CD4-positive, alpha-beta memory T cell (primary cell): Measurements from ENCODE around the gene GORAB. TPM values are rescaled to one million over a fixed set of nuclear protein-coding genes. Genes with fewer than 3 reads are reported as not detected.
A peak's percentile ranks its signal among the peaks of the same experiment; 100 is the strongest.

Experiments
- CTCF ChIA-PET: fragments of 350-600 bp; sonication (Branson Sonifier 250); formaldehyde crosslinking; loops from one replicate; lab custom pipeline; 2021; ENCODE audit warnings: inconsistent platforms; ENCODE audit not compliant: partially characterized antibody; lab: Charles Lee
- POLR2A ChIA-PET: fragments of 350-600 bp; sonication (Branson Sonifier 250); formaldehyde crosslinking; loops from one replicate; lab custom pipeline; 2021; ENCODE audit not compliant: partially characterized antibody; lab: Charles Lee
- DNase-seq, 5 donors: peaks; one replicate each; pipeline versions ENCODE4 v3.0.0 to v3.0.0-alpha.2; 2020 to 2022; ENCODE audit warnings: mixed read lengths in 1 of 5
- H3K27ac ChIP-seq: one replicate; pipeline ENCODE4 v1.7.0; 2013; ENCODE audit warnings: low read depth, low read length
- H3K27me3 ChIP-seq: 2 replicates; pipeline ENCODE4 v1.7.0; 2013; ENCODE audit warnings: mild to moderate bottlenecking, low read length, moderate library complexity; ENCODE audit not compliant: insufficient read depth
- H3K36me3 ChIP-seq: 2 replicates; pipeline ENCODE4 v1.7.0; 2013; ENCODE audit warnings: mild to moderate bottlenecking, low read length, moderate library complexity; ENCODE audit not compliant: insufficient read depth
- H3K4me1 ChIP-seq: 2 replicates; pipeline ENCODE4 v1.7.0; 2013; ENCODE audit warnings: mild to moderate bottlenecking, low read length, moderate library complexity; ENCODE audit not compliant: insufficient read depth
- H3K4me3 ChIP-seq, 2 donors: one replicate each; pipeline ENCODE4 v1.7.0; 2013; ENCODE audit warnings: low read length in 2 of 2, mild to moderate bottlenecking in 1 of 2
- H3K9me3 ChIP-seq, 2 donors: one replicate each; pipeline ENCODE4 v1.7.0; 2013; ENCODE audit warnings: low read length in 2 of 2, control low read depth in 1 of 2; ENCODE audit not compliant: control insufficient read depth in 1 of 2
- H3K27ac Mint-ChIP-seq, 7 donors: one replicate each; pipeline ENCODE4 v1.8.0; 2020 to 2021; ENCODE audit warnings: mixed read lengths in 7 of 7, mild to moderate bottlenecking in 6 of 7, inconsistent platforms in 3 of 7, moderate library complexity in 3 of 7
- H3K27me3 Mint-ChIP-seq, 2 donors: one replicate each; pipeline ENCODE4 v1.8.0; 2020 to 2021; ENCODE audit warnings: mixed read lengths in 2 of 2
- H3K36me3 Mint-ChIP-seq, 2 donors: one replicate each; pipeline ENCODE4 v1.8.0; 2020 to 2021; ENCODE audit warnings: mixed read lengths in 2 of 2, inconsistent platforms in 1 of 2, mild to moderate bottlenecking in 1 of 2
- H3K4me1 Mint-ChIP-seq, 4 donors: one replicate each; pipeline ENCODE4 v1.8.0; 2020 to 2021; ENCODE audit warnings: mixed read lengths in 4 of 4, mild to moderate bottlenecking in 1 of 4
- H3K4me3 Mint-ChIP-seq, 8 donors: one replicate each; pipeline ENCODE4 v1.8.0; 2020 to 2021; ENCODE audit warnings: mixed read lengths in 8 of 8, mild to moderate bottlenecking in 7 of 8, moderate library complexity in 6 of 8, inconsistent platforms in 3 of 8
- H3K9me3 Mint-ChIP-seq, 8 donors: one replicate each; pipeline ENCODE4 v1.8.0; 2020 to 2021; ENCODE audit warnings: mixed read lengths in 8 of 8, mild to moderate bottlenecking in 5 of 8, inconsistent platforms in 3 of 8, moderate library complexity in 1 of 8
- intact Hi-C: fragments of 100-400 bp; cut with micrococcal nuclease; formaldehyde crosslinking; loops from one replicate; pipeline ENCODE4 v1.15.1; 2023
- polyA plus RNA-seq, 2 donors: library from polyadenylated mRNA; unstranded; fragments of 300-500 nt; fragmentation: Illumina TruSeq; gene quantifications; one replicate each; pipeline ENCODE4 v1.2.3, GENCODE V29; 2021
- total RNA-seq, 2 experiments: library from RNA; stranded (reverse); gene quantifications; one replicate each; pipeline ENCODE4 v1.2.3, GENCODE V29; 2021

Gene GORAB
- total and polyA plus RNA-seq, 4 experiments from 2014 or later: 2.5 to 24.1 (median 11.7) TPM

DNA sequence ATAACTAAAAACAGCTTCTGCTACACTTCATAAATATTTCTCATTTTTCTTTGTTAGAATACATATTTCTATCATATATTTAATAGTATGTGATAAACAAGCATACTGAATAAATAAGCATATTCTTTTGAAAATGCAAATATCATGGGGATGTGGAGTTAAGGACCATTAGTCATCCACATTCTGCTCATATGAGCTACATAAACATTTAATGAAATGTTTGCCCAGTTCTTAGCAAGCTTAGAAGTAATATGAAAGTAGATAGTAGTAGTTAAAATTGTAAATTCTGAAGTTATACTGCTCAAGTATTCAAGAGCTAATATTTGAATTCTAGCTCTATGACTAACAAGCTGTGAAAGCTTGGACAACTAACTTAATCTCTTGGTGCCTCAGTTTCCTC, 10.1 kb upstream of the GORAB start:
- Mint-ChIP-seq H3K27me3 (peaks cover 16 to 26% of the 10 kb centered on the region in 2 donors), H3K9me3 (peaks cover 0 to 2% (median 0%) of the 10 kb centered on the region in 8 donors), H3K36me3 (no peaks in the 10 kb centered on the region), H3K4me1 (no peaks in the 10 kb centered on the region), H3K27ac (no peak overlapping the region), H3K4me3 (no peak overlapping the region)
- Histone ChIP-seq H3K9me3 (no peaks in the 10 kb centered on the region), H3K27ac (no peak overlapping the region), H3K4me1 (no peaks in the 10 kb centered on the region), H3K27me3 (no peaks in the 10 kb centered on the region), H3K4me3 (no peak overlapping the region), H3K36me3 (no peaks in the 10 kb centered on the region)
- DNase-seq: no peak
- CTCF ChIA-PET: no interaction called here
- POLR2A ChIA-PET: interaction anchor here (1.1 kb wide), 1 partner anchor 10 kb away, joined by 3 read pairs; no protein-coding TSS in a partner anchor
- intact Hi-C loops: no loop called here

DNA sequence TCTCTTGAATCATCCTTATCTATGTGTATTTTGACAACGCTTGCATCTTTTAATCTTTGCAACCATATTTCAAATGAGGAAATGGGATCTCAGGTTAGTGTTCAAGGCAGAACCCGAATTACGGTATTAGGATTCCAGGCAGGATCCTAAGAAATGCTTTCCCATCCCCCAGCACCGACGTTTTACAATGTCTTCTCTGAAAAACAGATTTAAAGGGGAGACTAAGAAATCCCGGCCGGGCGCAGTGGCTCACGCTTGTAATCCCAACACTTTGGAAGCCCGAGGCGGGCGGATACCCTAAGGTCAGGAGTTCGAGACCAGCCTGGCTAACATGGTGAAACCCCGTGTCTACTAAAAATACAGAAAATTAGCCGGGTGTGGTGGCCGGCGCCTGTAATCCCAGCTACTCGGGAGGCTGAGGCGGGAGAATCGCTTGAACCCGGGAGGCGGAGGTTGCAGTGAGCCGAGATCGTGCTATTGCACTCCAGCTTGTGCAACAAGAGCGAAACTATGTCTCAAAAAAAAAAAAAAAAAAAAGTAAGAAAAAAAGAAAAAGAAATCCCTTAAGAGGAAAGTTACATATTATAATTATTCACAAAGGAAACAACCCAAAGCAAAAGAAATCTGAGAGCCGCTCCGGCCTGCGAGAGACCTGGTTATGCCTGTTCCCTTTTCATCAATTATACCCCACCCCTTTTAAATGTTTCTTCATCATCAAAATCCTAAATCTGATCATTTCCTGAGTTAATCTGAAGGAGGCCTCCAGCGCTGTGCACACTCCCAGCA, 801 bp upstream of the GORAB start:
- ChIA-PET CTCF (interaction anchor here (1.2 to 2.2 kb wide), 3 partner anchors 11 to 783 kb away, joined by 3 to 6 read pairs (median 4); partner anchors contain the start of genes FMO4 and KIFAP3), POLR2A (interaction anchor here (0.6 to 1.8 kb wide), 7 partner anchors 9 to 640 kb away, joined by 3 to 9 read pairs (median 3); partner anchors contain the start of gene SCYL3)
- peaks cover 27% of the 10 kb centered on the region for H3K4me1 ChIP-seq
- Mint-ChIP-seq H3K27ac (peak overlapping the region in 3 of 7 donors; percentile 44 to 75 (median 51)), H3K36me3 (peaks cover 0 to under 1% of the 10 kb centered on the region in 2 donors), H3K4me3 (no peak overlapping the region), H3K4me1 (peaks cover 7 to 17% (median 10%) of the 10 kb centered on the region in 4 donors), H3K9me3 (no peaks in the 10 kb centered on the region), H3K27me3 (no peaks in the 10 kb centered on the region)
- intact Hi-C loops: loop anchor here (5.0 to 10.0 kb wide), 3 partner anchors 459 to 1654 kb away; partner anchors contain the start of genes FMO4 and KIFAP3
- no peaks in the 10 kb centered on the region for H3K36me3 ChIP-seq
- H3K27me3 ChIP-seq: no peaks in the 10 kb centered on the region
- peak overlapping the region; percentile 87 to 90 for H3K4me3 ChIP-seq
- peak overlapping the region; percentile 92 for H3K27ac ChIP-seq
- H3K9me3 ChIP-seq: no peaks in the 10 kb centered on the region
- peak in 1 of 5 donors; percentile 36 for DNase-seq

DNA sequence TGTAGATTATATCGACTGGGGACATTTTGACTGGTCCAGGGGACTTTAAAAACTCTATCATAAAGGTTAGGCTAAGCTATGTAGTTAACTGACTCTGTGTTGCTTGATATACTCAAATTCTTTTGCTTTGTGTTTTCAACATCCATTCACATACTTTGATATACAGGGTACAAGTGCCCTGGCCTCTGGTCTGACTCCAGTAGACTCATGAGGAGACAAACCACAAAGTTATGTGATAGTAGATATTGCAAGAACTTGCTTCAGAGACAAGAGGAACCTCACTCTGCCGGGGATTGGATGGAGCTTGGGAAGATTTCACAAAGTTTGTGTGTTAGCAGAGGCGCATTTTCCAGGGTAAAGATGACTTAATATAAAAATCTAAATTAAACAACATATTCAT, 1.3 kb downstream of the GORAB start:
- POLR2A ChIA-PET: no interaction called here
- CTCF ChIA-PET: no interaction called here
- peaks cover 27% of the 10 kb centered on the region for H3K4me1 ChIP-seq
- no peaks in the 10 kb centered on the region for H3K27me3 ChIP-seq
- no peaks in the 10 kb centered on the region for H3K9me3 ChIP-seq
- no peak for DNase-seq
- Mint-ChIP-seq H3K36me3 (peaks cover 2 to 11% of the 10 kb centered on the region in 2 donors), H3K27me3 (no peaks in the 10 kb centered on the region), H3K4me1 (peaks cover 11 to 22% (median 13%) of the 10 kb centered on the region in 4 donors), H3K4me3 (no peak overlapping the region), H3K9me3 (no peaks in the 10 kb centered on the region), H3K27ac (no peak overlapping the region)
- intact Hi-C loops: loop anchor here (5.0 to 10.0 kb wide), 3 partner anchors 461 to 1652 kb away; partner anchors contain the start of genes FMO4 and KIFAP3
- peak overlapping the region; percentile 87 to 90 for H3K4me3 ChIP-seq
- H3K27ac ChIP-seq: peak overlapping the region; percentile 92
- H3K36me3 ChIP-seq: no peaks in the 10 kb centered on the region

DNA sequence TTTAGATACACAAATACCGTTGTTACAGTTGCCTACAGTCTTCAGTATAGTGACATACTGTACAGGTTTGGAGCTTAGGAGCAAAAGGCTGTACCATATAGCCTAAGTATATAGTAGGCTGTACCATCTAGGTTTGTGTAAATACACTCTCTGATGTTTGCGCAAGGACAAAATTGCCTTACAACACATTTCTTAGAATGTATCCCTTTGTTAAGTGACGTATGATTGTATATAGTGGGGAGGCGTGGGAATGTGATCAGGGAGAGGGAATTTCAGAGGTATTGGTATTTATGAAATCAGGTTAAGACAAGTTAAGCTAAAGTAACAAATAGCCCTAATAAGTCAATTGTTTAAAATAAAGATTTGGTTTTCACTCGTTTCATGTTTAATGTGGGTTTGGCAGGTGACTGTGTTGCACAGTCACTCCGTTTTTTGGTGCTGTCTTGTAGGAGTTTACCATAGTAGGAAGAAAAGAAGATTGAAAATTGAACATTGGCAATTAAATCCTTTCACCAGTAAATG, 2.7 kb downstream of the GORAB start:
- peak overlapping the region in 2 of 7 donors; percentile 14 to 16 for H3K27ac Mint-ChIP-seq
- CTCF ChIA-PET: no interaction called here

DNA sequence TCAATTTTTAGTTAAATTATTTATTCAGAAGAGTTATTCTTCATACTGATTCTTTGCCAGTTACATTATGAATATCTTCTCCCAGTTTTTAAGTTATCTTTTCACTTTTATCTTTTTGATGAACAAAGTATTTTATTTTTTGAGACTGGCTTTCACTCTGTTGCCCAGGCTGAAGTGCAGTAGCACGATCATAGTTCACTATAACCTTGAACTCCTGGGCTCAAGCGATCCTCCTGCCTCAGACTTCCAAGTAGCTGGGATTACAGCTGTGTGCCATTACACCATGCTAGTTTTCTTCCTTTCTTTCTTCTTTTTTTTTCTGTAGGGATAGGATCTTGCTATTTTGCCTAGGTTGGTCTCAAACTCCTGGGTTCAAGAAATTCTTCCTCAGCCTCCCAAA, 3.5 kb downstream of the GORAB start:
- intact Hi-C loops: loop anchor here (10.0 kb wide), 1 partner anchor 1649 kb away; no protein-coding TSS in a partner anchor
- DNase-seq: no peak
- peaks cover 27% of the 10 kb centered on the region for H3K4me1 ChIP-seq
- POLR2A ChIA-PET: no interaction called here
- no peak overlapping the region for H3K4me3 Mint-ChIP-seq
- H3K27me3 Mint-ChIP-seq: no peaks in the 10 kb centered on the region
- no peak overlapping the region for H3K27ac ChIP-seq
- H3K4me1 Mint-ChIP-seq: peaks cover 6 to 24% (median 13%) of the 10 kb centered on the region in 4 donors
- CTCF ChIA-PET: no interaction called here
- peak overlapping the region in 1 of 7 donors; percentile 63 for H3K27ac Mint-ChIP-seq
- no peaks in the 10 kb centered on the region for H3K27me3 ChIP-seq
- peaks cover 23 to 29% of the 10 kb centered on the region in 2 donors for H3K36me3 Mint-ChIP-seq
- H3K4me3 ChIP-seq: no peak overlapping the region
- no peaks in the 10 kb centered on the region for H3K9me3 ChIP-seq
- H3K36me3 ChIP-seq: peaks cover 8% of the 10 kb centered on the region
- no peaks in the 10 kb centered on the region for H3K9me3 Mint-ChIP-seq

More for the DNA sequence above, 2.7 kb downstream of the GORAB start:
- Mint-ChIP-seq H3K27me3 (no peaks in the 10 kb centered on the region), H3K36me3 (peaks cover 15 to 23% of the 10 kb centered on the region in 2 donors), H3K9me3 (no peaks in the 10 kb centered on the region), H3K4me1 (peaks cover 11 to 22% (median 13%) of the 10 kb centered on the region in 4 donors), H3K4me3 (no peak overlapping the region)
- intact Hi-C loops: loop anchor here (5.0 to 10.0 kb wide), 3 partner anchors 462 to 1650 kb away; partner anchors contain the start of genes FMO4 and KIFAP3
- Histone ChIP-seq H3K27me3 (no peaks in the 10 kb centered on the region), H3K9me3 (no peaks in the 10 kb centered on the region), H3K36me3 (peaks cover 5% of the 10 kb centered on the region), H3K4me3 (no peak overlapping the region), H3K4me1 (peaks cover 27% of the 10 kb centered on the region), H3K27ac (no peak overlapping the region)
- DNase-seq: no peak
- POLR2A ChIA-PET: no interaction called here

DNA sequence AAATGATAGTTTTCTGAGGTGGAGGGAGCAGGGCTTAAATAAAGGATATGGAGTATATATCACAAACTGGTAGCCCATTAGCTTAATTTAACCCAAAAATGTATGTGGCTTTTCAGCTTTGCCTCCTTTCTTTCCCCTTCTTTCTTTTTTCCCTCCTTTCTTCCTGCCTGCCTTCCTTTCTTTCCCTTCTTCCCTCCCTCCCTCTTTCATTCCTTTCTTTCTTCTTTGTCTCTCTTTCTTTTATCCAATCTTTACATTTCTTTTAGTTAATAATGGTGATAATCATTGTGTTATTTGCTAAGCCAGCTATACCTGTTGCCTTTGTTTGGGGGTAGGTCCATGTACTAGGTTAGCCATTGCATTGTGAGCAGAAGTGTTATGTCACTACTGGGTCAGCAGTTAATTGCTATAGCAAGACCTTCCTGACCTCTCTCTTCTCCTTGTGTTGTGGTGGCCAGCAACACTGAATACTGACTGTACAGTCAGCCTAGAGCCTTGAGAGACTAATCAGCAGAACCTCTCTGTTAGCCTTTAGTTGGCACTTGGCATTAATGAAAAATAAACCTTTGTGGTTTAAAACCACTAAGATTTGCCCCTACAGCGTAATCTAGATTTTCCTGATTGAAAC, 5.1 kb downstream of the GORAB start:
- no peaks in the 10 kb centered on the region for H3K27me3 ChIP-seq
- H3K27ac ChIP-seq: no peak overlapping the region
- no peak overlapping the region for H3K4me3 ChIP-seq
- H3K9me3 ChIP-seq: no peaks in the 10 kb centered on the region
- peaks cover 33 to 42% of the 10 kb centered on the region in 2 donors for H3K36me3 Mint-ChIP-seq
- peaks cover 6 to 22% (median 13%) of the 10 kb centered on the region in 4 donors for H3K4me1 Mint-ChIP-seq
- H3K9me3 Mint-ChIP-seq: no peaks in the 10 kb centered on the region
- ChIA-PET CTCF (no interaction called here), POLR2A (no interaction called here)
- no peaks in the 10 kb centered on the region for H3K27me3 Mint-ChIP-seq
- intact Hi-C loops: loop anchor here (10.0 kb wide), 1 partner anchor 1648 kb away; no protein-coding TSS in a partner anchor
- peaks cover 12% of the 10 kb centered on the region for H3K36me3 ChIP-seq
- peak overlapping the region in 2 of 7 donors; percentile 18 to 48 for H3K27ac Mint-ChIP-seq
- DNase-seq: no peak
- no peak overlapping the region for H3K4me3 Mint-ChIP-seq
- H3K4me1 ChIP-seq: peaks cover 22% of the 10 kb centered on the region
